NCI-H2171 (cell line): ENCODE data around the gene LMO1.

ENCODE experiments used
- DNase-seq: peaks from one replicate; lab custom pipeline; 2025; lab: John Stamatoyannopoulos, UW

The LMO1 gene

GRCh38 chr11:8263109-8263768, 439 bp downstream of the LMO1 start:
- no peak for DNase-seq

GRCh38 chr11:8262552-8263108, 1.0 kb downstream of the LMO1 start:
- no peak for DNase-seq

- DNase-seq: no peak
Observed at GRCh38 chr11:8261921-8262551, 1.6 kb downstream of the LMO1 start.

GRCh38 chr11:8261291-8261690, 2.4 kb downstream of the LMO1 start:
- DNase-seq: no peak

- DNase-seq: peak; percentile 56
Observed at GRCh38 chr11:8260202-8260966, 3.3 kb downstream of the LMO1 start.

- DNase-seq: no peak
Observed at GRCh38 chr11:8259306-8259959, 4.2 kb downstream of the LMO1 start.

- DNase-seq: no peak
Observed at GRCh38 chr11:8258784-8259183, 4.9 kb downstream of the LMO1 start.

- DNase-seq: no peak
Observed at GRCh38 chr11:8258289-8258688, 5.4 kb downstream of the LMO1 start.

GRCh38 chr11:8257003-8257664, 6.5 kb downstream of the LMO1 start:
- no peak for DNase-seq

GRCh38 chr11:8256271-8257002, 7.2 kb downstream of the LMO1 start:
- no peak for DNase-seq

GRCh38 chr11:8253566-8253965, 10.1 kb downstream of the LMO1 start:
- no peak for DNase-seq

- no peak for DNase-seq
Observed at GRCh38 chr11:8252946-8253345, 10.7 kb downstream of the LMO1 start.

GRCh38 chr11:8252388-8252787, 11.3 kb downstream of the LMO1 start:
- no peak for DNase-seq

GRCh38 chr11:8251616-8252295, 11.9 kb downstream of the LMO1 start:
- no peak for DNase-seq

GRCh38 chr11:8250981-8251615, 12.6 kb downstream of the LMO1 start:
- DNase-seq: no peak

GRCh38 chr11:8250434-8250833, 13.2 kb downstream of the LMO1 start:
- DNase-seq: no peak

- DNase-seq: no peak
Observed at GRCh38 chr11:8249482-8249881, 14.2 kb downstream of the LMO1 start.

GRCh38 chr11:8248786-8249185, 14.9 kb downstream of the LMO1 start:
- no peak for DNase-seq

GRCh38 chr11:8247312-8247711, 16.4 kb downstream of the LMO1 start:
- no peak for DNase-seq

- DNase-seq: no peak
Observed at GRCh38 chr11:8243458-8243857, 20.2 kb downstream of the LMO1 start.
